HG03460 (cell line): ENCODE results near the gene LRMDA.

Experiments
- ATAC-seq: cut with Tn5 transposase; IDR thresholded peaks from one replicate; pipeline ENCODE4 v1.9.1; 2021; ENCODE audit not compliant: unreplicated experiment

The LRMDA gene

DNA sequence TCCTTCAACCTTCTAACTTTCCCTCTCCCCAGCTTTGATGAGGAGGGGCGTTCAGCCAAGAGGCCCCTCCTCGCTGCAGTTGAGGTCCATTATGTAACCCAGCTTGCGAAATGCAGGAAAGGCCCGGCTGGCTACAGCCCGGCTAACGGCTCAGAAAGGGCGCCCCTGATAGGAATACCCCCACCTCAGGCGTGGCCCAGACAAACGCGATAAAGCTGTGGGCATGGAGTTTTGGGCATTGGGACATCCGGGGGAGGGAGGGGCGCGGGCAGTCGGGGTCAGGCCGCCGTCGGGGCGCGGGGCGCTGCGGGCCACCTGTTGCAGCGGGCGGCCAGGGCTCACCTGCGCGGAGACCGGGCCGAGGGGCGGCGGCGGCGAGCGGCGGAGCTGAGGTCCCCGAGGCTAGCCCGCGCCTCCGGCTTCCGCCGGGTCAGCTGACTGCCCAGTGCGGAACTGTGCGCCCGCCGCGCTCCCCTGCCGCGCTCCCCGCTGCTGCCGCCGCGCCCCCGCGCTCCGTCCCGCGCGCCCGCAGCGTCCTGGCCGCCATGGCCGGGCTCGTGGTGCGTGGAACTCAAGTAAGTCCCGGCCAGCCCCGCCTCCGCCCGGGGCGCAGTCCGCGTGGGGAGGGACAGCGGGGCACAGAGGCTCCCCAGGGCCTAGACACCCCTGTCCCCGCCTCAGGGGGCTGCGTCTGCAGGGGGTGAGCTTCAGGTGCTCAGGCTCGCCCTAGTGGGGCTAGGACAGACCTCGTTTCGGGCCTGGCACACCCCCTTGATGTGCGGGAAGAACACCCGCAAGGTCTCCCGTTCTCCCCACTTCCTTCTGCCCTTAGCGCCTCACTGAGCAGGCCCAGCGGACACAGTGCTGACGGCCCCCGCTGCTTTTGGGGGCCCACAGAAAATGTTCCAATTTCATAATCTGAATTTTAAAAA lies at the start of gene LRMDA:
Gene LRMDA (plus strand): TSS at position 445 of the 932 bp plus-strand sequence.
- ATAC-seq = no peak

DNA sequence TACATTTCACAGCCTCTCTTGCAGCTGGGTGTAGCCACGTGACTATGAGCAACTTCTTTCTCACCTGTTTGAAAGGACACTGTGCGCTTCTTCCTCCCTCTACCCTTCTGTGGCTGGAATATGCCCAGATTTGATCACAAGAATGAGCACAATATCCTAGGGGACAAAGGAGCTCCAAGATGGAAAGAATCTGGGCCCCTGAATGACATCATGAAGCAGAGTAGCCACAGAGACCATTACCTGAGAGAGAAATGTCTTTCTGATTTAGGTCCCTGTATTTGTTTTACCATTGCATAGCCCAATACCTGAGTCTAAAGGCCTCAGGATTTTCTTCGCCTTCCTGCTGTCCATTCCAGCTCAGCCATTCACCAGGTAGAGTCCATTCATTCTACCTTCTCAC lies 45.3 kb upstream of the LRMDA start:
- no peak for ATAC-seq

DNA sequence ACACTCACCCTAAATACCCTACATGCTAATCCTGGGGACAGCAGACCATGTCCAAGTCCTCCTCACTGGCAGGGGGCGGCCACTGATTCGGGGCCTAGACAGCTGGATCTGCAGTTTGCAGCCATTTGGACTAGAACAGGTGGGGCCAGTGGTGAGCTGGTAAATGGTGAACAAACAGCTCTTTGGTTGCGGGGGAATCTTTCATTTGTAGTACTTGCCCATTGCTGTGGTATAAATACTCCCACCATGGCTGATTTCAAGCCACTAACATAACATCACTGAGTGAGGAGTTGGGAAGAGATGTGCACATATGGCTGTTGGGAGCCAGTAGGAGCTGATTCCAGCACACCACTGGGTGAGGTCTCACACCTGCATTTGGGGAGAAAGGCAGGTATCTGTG lies 43.3 kb upstream of the LRMDA start:
- no peak for ATAC-seq

DNA sequence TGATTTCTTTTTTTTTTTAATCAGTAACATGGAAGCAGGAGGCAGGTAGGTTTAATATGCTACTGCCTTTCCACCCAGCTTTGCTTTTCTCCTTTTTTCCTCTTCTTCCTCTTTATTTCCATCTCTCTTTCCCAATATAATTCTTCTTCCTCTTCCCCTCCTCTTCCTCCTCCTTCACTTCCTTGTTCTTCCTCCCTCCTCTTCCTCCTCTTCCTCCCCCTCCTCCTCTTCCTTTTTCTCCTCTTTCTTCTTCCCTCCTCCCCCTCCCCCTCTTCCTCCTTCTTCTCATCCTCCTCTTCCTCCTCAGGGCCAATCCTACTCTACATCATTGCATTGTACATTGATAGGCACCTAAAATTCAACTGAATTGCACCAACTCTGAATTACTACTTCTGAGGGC lies 41.2 kb upstream of the LRMDA start:
- ATAC-seq = no peak

DNA sequence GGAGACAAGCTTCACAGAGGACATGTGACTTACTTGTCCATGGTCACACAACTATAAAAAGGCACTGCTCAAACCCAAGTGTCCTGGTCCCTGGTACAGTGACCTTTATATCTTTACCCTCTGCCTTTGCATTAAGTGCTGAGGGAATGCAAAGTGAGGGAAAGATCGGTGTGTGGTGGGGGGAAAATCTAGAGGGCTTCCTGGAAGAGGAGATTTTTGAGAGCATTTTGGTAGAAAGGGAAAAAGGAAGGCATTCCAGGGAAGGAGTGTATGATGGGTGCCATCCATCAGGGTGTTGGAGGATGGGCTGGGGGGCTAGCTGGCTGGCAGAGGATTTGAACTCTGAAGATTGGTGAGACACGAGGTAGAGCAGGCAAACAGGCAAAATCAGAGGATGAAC lies 39.2 kb upstream of the LRMDA start:
- no peak for ATAC-seq

DNA sequence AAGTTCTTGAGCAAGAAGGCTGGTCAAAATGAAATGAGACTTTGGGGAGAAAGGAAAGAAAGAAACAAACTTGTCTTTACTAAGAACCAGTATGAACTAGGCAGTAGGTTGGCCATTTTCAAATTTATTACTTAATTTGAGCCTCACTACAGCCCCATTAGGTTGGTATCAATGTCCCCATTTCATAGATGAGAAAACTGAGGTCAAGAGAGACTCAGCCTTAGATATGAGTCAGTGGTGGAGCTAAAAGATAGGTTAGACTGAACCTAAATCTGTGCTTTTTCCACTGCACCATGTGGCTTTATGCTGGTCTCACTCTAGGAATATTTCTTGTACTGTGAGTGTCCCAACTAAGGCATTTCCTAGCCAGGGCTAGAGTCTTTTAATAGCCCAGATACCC lies 38.7 kb upstream of the LRMDA start:
- no peak for ATAC-seq

DNA sequence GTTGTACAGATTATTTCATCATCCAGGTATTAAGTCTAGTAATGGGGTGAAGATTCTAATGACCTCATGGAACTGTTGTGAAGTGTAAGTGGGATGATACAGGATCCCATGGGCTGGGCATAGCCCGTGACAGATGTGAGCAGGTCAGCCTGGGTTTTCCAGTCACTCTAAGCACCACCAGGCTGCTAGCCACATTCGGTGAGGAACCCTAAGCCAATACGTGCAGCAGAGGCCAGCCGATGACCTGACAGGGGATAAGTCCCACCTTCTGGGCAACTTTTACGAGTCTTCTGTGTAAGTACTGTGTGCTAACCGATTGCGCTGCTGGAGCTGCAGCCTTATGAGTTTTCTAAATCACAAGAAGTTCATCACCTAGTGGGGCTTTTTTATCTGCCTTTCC lies 37.2 kb upstream of the LRMDA start:
- no peak for ATAC-seq

DNA sequence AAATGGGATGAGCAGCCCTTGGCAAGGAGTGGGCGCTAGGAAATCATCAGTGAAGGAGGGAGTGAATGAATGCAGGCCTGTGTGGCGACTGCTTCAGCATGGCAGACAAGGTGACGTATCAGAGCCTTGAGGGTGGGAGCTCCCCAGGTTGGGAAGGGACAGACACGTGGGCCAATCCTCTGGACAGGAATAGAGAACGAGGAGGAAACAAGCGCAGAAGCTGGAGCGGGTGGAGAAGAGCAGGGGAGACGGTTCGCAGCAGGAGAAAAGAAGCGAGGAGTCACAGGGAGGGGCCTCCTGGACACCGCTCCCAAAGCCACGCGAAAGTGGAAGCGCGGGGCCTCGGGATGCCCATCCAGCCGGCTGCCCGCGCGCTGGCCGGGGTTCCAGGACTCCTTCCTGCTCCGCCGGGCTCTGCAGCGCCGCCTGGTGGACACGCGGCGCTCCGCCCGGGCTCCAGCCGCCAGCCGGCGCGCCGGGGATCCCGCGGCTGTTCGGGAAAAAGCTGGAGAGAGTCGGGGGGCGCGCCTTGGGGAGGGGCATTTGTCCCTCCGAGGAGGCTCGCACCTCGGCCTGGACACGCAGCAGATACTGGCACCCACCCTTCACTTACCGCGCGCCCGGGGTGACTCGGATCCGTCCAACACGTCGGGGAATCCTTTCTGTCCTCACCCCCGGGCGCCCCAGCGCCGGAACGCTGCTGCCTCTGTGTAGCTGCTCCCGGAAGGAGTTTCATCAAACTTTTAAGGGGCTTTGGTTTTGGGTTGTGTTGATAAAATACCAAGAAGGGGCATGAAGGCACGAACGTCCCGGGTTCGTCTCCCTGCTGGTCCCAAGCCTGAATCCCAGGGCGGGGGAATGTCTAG lies 36.1 kb upstream of the LRMDA start:
- no peak for ATAC-seq

DNA sequence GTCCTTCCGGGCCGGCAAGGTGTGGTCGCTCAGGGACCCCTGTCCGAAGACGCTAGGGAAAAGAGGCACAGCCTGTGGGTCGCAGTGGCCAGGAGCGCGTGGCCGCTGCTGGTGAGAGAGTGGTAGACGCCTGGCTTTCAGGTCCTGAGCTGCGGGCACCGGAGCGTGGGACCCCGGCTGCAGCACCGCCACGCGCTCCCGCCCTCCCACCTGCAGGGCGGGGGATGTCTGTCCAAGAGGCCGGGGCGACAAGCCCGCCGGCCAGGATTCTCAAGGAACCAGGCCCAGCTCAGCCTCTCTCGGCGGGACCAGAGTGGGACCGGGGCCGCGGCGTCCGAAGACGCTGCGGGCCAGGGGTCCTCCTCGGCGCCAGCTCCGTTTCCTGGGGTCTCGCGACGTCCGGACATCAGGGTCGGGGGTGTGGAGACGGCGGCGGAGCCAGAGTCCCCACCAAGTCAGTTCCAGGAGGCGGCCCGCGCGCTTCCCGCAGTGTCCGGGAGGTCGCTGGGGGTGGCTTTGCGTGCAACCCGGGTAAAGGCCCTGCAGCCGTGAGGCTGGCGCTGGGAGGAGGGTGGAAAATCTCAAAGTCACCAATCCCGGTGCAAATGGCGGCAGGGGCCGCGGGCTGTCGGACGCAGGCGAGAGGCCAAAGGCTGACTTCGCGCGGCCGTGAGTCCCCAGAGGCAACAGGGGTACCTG lies 35.3 kb upstream of the LRMDA start:
- no peak for ATAC-seq

DNA sequence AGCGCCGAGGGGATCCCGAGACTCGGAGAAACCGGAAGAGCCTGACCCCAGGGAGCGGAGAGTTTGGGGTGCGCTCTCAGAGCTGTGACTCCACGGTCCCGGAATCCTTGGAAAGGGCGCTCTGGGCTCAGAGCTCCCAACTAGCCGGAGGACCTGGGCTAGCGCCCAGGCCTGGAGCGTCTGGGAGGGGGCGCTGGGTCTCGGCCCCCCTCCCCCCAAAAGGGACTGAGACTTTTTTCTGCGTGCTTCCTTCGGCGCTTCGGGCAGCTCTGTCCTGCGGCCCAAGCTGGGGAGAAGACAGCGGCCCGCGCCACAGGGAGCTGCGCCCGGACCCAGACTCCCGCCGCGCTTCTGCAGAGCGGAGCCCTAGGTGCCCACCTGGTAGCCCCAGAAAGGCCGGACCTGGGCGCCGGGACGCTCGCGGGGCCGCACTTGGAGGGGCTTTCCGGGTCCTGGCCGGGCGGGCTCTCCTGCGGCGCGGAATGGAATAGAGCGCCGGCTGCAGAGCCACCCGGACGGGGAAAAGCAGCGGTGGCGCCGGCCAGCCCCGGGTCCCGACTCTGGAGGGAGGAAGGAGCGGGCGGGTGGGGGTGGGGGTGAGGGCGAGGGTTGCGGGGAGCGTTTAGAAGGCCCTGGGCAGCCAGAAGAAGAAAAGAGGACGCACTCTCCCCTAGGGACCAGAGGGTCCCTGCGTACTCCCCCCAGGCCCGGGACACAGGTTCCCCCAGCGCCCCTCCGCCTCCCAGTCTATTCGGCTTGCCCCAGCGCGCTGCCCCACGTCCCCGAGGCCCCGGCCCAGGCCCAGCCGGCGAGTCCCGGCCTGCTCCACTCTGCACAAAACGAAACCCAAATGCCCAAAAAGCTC lies 34.6 kb upstream of the LRMDA start:
- no peak for ATAC-seq

DNA sequence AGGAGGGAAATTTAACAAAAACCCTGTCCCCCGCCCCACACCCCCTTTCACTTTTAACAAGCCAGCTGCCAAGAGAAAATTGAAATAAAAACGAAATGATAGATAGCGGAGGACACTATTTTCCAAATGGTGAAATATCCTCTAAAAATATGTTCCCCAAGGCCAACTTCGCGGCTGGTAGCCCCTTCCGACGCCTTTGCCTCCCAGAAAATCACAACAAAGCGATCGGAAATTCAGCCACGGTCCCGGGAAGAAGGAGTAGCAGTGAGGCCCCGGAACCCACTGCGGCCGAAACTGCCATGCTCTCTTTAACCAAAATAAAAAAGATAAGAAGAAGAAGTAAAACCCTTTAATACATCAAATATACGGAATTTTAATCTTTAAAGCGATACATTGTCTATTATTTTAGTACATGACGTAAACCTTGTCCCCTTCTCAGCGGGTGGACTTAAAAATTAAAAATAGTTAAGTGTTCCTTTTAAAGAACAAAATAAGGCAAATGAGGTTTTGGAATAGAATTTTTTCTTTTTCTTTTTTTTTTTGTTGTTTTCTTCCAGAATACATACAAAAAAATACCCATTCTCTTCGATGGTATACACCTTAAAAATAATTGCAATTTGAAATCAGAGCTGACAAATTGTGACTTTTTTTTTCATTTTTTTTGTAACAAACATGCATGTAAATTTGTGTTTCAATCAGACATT lies 33.8 kb upstream of the LRMDA start:
- ATAC-seq = no peak

DNA sequence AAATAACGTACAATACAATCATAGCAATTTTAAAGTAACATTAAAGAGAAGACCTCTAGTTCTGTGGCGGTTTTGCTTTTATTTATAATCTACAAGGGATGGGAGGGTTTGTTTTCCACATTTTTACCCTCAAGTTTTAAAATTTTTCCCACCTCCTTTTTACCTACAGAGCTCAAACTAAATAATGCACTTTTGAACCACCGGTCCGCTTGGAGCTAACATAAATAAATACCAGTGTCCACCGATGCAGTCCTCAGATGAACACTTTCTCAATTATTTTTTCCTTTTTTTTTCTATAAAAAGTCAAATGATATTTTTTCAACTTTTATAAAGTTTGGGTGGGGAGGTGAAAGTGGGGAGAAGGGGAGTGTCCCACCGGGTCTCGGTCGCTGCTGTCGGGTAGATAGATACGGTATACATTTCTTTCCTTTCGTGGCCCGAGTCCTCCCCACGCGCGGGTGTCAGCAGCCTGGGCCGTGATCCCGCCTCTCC lies 33.2 kb upstream of the LRMDA start:
- ATAC-seq = no peak

DNA sequence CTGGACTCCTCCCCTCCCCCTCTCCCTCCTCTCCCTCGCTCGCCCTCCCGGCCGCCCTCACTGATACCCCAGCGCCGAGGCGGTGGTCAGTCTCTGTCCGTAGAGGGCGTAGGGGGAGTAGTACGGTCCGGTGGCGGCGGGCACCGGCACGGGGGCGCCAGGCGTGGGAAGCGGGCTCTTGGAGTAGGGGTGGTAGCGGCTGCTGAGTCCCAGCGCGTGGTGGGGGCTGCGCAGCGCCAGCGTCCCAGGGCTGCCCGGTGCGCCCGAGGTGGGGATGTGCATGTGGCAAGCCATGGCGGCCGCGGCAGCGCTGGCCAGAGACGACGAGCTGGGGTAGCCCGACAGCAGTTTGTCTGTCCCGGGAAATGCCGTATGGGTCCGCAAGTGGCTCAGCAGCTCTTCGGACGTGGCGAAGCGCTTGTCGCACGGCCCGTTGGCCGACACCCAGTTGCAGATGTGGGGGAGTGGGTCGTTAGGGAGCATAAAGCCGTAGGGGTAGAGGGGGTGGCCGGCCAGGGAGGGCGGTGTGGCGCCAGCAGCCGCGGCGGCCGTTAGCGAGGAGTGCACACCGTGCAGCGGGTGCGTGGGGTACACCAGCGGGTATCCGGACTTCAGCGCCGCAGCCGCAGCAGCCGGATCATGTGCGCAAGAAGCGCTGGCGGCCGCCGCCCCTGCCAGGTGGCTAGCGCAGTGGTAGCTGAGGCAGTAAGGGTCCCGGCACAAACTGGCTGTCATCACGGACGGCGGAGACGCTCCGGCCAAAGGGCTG lies 32.5 kb upstream of the LRMDA start:
- ATAC-seq = no peak

DNA sequence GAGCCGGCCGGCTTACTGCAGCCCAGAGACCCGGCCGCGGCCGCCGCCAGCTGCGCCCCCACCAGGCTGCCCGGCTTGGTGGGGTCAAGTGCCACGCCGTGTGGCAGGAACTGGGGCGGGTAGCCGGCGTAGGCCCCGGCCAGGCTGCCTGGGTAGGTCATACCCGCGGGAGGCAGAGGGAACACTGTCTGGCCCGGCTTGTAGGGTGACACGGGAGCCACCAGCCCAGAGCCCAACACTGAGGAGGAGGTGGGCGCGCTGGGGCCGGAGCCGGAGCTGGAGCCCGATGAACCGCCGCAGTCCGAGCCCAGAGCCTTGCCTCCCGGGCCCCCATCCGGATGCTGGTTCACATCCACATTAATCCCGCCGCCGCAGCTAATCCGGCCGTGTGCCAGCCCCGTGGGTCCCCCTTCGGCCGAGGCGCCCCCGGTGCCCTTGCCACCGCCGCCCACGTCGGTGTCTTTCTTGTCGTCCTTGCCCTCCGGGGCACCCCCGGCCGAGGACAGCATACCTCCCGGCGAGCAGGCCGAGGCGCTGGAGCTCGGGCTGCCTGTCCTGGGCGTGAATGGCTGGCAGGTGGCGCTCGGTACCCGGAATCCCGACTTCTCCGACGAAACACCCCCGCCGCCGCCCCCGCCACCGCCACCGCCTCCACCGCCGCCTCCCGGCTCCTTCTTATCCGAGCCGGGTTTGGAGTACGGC lies 31.8 kb upstream of the LRMDA start:
- no peak for ATAC-seq

DNA sequence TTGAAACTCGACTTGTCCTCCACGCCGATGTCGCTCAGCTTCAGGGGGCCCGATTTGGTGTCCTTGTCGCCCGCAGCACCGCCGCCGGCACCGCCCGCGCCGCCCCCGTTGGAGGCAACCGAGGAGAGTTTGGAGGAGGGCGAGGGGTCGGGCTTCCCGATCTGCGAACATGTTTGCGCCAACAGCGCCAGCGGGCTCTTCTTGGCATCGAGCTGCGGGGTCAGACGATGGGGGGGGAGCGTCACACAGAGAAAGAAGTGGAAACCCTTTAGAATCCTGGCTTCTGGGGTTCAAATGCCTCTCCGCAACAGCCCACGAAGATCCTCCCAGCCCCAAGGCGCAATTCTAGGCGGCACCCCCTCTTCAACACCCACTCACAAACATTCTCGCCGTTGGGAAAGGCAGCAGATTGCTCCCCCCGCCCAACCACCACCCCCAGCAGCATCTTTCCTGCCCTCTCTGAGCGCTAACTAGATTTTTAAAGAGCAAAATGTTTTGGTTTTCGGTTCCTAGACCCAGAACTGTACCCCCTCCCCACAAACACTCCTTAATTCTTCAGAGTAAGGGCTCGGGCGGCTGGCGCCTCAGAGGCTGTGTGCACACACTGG lies 31.2 kb upstream of the LRMDA start:
- no peak for ATAC-seq

DNA sequence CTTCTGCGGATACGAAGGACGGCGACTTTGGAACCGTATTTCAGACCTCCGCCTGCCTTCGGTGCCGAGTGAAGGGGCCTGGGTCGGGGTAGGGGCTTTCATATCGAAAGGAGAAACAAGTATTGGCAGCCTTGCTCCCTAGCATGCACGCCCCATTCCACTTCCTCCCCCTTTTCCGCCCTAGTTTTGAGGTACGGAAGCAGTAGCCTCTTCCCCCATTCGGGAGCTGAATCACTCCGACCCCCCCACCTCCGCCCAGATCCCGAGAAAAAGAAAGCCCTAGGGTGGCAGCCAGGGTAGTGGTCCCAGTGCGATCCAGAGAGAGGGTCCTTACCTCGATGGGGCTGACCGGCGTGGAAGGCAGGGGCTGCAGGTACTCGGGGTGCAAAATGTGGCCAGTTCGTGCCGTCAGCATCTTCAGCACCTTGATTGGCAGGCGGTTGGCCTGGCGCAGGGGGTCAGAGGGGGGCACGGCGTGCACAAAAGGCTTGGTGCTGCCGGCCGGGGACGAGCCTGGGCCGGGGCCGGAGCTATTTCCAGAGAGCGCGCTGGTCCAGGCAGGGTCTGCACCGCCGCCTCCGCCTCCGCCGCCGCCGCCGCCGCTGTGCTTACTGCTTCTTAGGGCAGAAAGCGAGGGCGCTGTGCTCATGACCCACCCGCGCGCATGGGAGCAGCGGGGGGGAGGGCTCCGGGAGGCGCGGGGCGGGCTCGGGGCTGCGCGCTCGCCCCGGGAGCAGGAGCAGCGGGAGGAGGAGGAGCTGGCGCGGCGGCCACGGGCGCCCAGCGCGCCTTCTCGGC lies 30.5 kb upstream of the LRMDA start:
- peak; percentile 26 for ATAC-seq
